ENCODE results near the gene COPB1.

- TF ChIP-seq CTCF (IDR thresholded peaks at IDR 0.05) = no peak
- TF ChIP-seq EP300 (IDR thresholded peaks at IDR 0.05) = no peak
- no peak for TF ChIP-seq POLR2A (IDR thresholded peaks at IDR 0.05; ENCODE audit: low read depth)
- no peak for TF ChIP-seq POLR2AphosphoS5 (IDR thresholded peaks at IDR 0.05)
Observed at GRCh38 chr11:14414470-14415461, 84.8 kb downstream of the COPB1 start.
